Osteoblast (primary cell): Measurements from ENCODE around the gene MYLK4. TPM values are rescaled to one million over a fixed set of nuclear protein-coding genes. Genes with fewer than 3 reads are reported as not detected.
A peak's percentile ranks its signal among the peaks of the same experiment; 100 is the strongest.

ENCODE experiments used
- DNase-seq: peaks from one replicate; pipeline ENCODE4 v3.0.0; 2011; ENCODE audit warnings: low spot score, mixed read lengths; ENCODE audit not compliant: insufficient read length; ENCODE audit errors: missing footprints
- H2AFZ ChIP-seq: 2 replicates; pipeline ENCODE4 v1.6.0; 2011; ENCODE audit warnings: mild to moderate bottlenecking, low read length
- H3K27ac ChIP-seq: 2 replicates; pipeline ENCODE4 v1.5.1; 2011; ENCODE audit warnings: mild to moderate bottlenecking, low read depth, low read length, moderate library complexity
- H3K27me3 ChIP-seq: 2 replicates; pipeline ENCODE4 v1.6.0; 2012; ENCODE audit warnings: mild to moderate bottlenecking, control low read depth, inconsistent platforms, low read length, moderate library complexity; ENCODE audit not compliant: insufficient read depth
- H3K36me3 ChIP-seq: 2 replicates; pipeline ENCODE4 v1.5.1; 2011; ENCODE audit warnings: mild to moderate bottlenecking, low read length, control low read depth, moderate library complexity; ENCODE audit not compliant: insufficient read depth
- H3K4me1 ChIP-seq: 2 replicates; pipeline ENCODE4 v1.5.1; 2011; ENCODE audit warnings: mild to moderate bottlenecking, low read length, control low read depth, moderate library complexity; ENCODE audit not compliant: insufficient read depth
- H3K4me2 ChIP-seq: 2 replicates; pipeline ENCODE4 v1.6.0; 2011; ENCODE audit warnings: mild to moderate bottlenecking, low read length; ENCODE audit not compliant: insufficient read depth
- H3K4me3 ChIP-seq: fragments of 200-600 bp; sonication (generic); 3 replicates; pipeline ENCODE4 v1.5.1; 2012; ENCODE audit warnings: mild to moderate bottlenecking, low read length, inconsistent platforms; ENCODE audit not compliant: insufficient read depth
- H3K79me2 ChIP-seq: 2 replicates; pipeline ENCODE4 v1.6.0; 2012; ENCODE audit warnings: mild to moderate bottlenecking, low read length, control low read depth, inconsistent platforms; ENCODE audit not compliant: insufficient read depth
- H3K9me3 ChIP-seq: 2 replicates; pipeline ENCODE4 v1.5.1; 2011; ENCODE audit warnings: low read depth, low read length, control low read depth
- H4K20me1 ChIP-seq: 2 replicates; pipeline ENCODE4 v1.6.0; 2012; ENCODE audit warnings: mild to moderate bottlenecking, low read length, control low read depth; ENCODE audit not compliant: insufficient read depth
- total RNA-seq: library from RNA; depleted of rRNA; stranded (reverse); fragments of >200 nt; gene quantifications from 2 replicates; pipeline ENCODE4 v1.2.3, GENCODE V29; 2012
- TF ChIP-seq, protein P1 (sequence below): IDR thresholded peaks from 2 replicates; pipeline ENCODE4 v1.5.1; 2011; ENCODE audit warnings: mild to moderate bottlenecking, low read depth, low read length, moderate library complexity; ENCODE audit errors: extremely low read depth

Gene MYLK4
- total RNA-seq, 1 donor: 0.36 TPM

DNA sequence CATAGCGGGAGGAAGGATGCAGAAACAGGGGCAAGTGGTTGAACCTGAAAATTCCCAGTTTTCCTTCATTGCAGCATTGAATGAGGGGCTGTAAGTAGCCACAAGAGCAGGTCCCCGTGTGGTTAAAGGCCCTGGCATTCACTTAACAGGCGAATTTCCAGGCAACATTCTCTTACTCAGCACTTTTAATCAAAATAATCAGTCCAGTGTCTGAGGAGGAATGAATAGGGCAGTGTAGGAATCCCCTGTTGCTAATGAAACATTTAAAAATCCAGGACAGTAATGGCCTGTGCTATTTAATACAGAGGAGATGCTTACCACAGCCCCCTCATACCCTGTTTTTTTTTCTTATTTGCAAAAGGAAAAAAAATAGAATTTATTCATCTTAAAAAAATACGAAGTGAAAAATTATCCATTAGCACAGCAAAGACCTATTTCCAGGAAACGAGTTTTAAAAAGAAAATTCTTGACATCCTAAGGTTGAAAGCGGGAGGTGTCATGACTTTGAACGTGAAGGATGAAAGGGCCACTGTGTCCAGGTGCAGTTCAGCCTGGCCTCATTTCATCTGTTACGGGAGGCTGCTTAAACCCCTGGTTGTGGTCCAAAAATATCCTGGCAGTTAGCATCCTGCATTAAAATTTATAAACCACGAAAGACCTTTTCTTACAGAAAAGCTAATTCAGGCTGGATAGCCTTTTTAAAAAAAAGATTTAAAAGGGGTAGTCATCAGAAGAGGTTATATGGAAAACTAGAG is 20.2 kb downstream of the MYLK4 start:
- Histone ChIP-seq H3K79me2 (no peaks in the 10 kb centered on the region), H3K36me3 (no peaks in the 10 kb centered on the region), H3K27me3 (peaks cover 3% of the 10 kb centered on the region), H2AFZ (no peak overlapping the region), H4K20me1 (no peaks in the 10 kb centered on the region), H3K4me2 (no peak overlapping the region), H3K9me3 (no peaks in the 10 kb centered on the region), H3K4me1 (peaks cover 6% of the 10 kb centered on the region), H3K4me3 (no peak overlapping the region), H3K27ac (no peak overlapping the region)
- TF ChIP-seq, protein P1, sequence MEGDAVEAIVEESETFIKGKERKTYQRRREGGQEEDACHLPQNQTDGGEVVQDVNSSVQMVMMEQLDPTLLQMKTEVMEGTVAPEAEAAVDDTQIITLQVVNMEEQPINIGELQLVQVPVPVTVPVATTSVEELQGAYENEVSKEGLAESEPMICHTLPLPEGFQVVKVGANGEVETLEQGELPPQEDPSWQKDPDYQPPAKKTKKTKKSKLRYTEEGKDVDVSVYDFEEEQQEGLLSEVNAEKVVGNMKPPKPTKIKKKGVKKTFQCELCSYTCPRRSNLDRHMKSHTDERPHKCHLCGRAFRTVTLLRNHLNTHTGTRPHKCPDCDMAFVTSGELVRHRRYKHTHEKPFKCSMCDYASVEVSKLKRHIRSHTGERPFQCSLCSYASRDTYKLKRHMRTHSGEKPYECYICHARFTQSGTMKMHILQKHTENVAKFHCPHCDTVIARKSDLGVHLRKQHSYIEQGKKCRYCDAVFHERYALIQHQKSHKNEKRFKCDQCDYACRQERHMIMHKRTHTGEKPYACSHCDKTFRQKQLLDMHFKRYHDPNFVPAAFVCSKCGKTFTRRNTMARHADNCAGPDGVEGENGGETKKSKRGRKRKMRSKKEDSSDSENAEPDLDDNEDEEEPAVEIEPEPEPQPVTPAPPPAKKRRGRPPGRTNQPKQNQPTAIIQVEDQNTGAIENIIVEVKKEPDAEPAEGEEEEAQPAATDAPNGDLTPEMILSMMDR: no peak
- DNase-seq: no peak

DNA sequence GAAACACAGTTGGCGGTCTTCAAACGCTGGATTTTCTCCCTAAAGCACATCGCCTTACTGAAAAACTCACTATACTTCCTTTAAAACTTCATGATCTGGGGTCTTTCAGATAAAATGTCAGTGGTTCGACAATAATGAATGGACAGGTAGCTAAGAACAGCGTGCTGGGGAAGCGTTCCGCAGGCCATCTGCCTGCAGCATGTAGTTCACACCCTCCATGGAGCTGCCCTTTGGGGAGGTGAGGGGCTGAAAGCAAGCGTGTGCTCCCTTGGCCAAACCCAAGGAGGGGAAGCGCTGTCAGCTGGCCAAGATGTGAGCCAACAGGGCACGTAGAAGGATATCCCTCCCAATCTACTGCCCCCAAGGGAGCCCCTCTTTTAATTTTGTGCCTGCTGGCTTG is 20.8 kb downstream of the MYLK4 start:
- Histone ChIP-seq H2AFZ (no peak overlapping the region), H3K4me3 (no peak overlapping the region), H3K4me1 (peaks cover 6% of the 10 kb centered on the region), H3K36me3 (no peaks in the 10 kb centered on the region), H4K20me1 (no peaks in the 10 kb centered on the region), H3K4me2 (no peak overlapping the region), H3K9me3 (no peaks in the 10 kb centered on the region), H3K27ac (no peak overlapping the region), H3K27me3 (peaks cover 3% of the 10 kb centered on the region), H3K79me2 (no peaks in the 10 kb centered on the region)
- DNase-seq: no peak
- TF ChIP-seq, protein P1: no peak

DNA sequence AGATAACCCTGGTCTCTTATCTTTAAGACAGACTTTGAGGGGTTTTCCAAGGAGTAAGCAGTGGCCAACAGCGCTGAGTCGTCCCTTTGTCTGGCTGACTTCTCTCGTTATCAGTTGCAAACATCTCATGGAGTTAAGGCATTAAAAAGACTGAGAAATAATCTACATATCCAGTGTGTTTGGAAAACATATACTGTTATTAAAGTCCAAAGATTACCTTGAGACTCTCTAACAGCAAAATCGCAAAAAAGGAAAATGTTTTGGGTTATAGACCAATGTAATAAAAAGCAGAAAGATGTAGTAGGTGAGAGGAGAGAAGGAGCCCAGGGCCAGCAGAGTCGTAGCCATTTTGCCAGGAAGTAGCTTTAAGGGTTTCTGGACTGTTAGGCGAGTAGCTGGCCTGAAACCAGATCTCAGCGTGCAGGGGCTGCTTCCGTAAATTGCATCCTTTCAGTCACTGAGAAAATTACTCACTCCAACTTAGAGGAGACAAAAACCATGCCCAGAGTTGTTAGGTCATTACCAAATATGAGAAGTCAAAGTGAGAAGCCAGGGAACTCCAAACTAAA is 24.6 kb downstream of the MYLK4 start:
- Histone ChIP-seq H3K27ac (peak overlapping the region; percentile 52), H3K36me3 (no peaks in the 10 kb centered on the region), H3K4me3 (no peak overlapping the region), H3K4me2 (peak overlapping the region; percentile 37), H4K20me1 (no peaks in the 10 kb centered on the region), H2AFZ (peak overlapping the region; percentile 79), H3K27me3 (peaks cover 3% of the 10 kb centered on the region), H3K4me1 (peaks cover 3% of the 10 kb centered on the region), H3K9me3 (no peaks in the 10 kb centered on the region), H3K79me2 (no peaks in the 10 kb centered on the region)
- peak; percentile 84 for DNase-seq
- TF ChIP-seq, protein P1: no peak

DNA sequence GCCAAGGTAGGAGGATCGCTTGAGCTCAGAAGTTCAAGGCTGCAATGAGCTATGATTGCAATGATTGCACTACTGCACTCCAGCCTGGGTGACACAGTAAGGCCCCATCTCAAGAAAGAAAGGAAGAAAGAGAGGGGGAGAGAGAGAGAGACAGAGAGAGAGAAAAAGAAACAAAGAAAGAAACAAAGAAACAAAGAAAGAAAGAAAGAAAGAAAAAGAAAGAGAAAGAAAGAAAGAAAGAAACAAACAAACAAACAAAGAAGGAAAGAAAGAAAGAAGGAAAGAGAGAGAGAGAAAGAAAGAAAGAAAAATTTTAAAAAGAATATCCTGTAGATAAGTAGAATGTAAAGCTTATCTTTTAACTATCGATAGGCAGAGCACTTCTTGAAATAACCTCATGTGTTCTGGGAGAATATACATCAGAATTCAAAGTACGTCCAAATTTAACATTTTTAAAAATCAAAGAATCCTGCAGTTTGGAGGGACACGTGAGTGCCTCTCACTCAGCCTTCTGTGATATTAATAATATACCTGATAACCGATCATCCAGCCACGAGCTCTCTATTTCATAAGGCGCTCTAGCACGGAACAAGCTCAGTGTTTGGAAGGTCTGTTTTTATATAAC is 25.2 kb downstream of the MYLK4 start:
- Histone ChIP-seq H4K20me1 (no peaks in the 10 kb centered on the region), H3K4me2 (peak overlapping the region; percentile 37), H3K27ac (peak overlapping the region; percentile 52), H3K4me3 (no peak overlapping the region), H3K27me3 (peaks cover under 1% of the 10 kb centered on the region), H3K36me3 (no peaks in the 10 kb centered on the region), H2AFZ (peak overlapping the region; percentile 79), H3K4me1 (peaks cover 3% of the 10 kb centered on the region), H3K9me3 (no peaks in the 10 kb centered on the region), H3K79me2 (no peaks in the 10 kb centered on the region)
- DNase-seq: no peak
- TF ChIP-seq, protein P1: no peak
